DND-41 (cell line): Measurements from ENCODE around the gene MERTK.

Source experiments
- EZH2 ChIP-seq: IDR thresholded peaks from 3 replicates; pipeline ENCODE4 v1.6.1; 2012; ENCODE audit warnings: borderline replicate concordance, low read depth, mild to moderate bottlenecking, moderate library complexity, low read length, inconsistent platforms; ENCODE audit not compliant: severe bottlenecking
- TF ChIP-seq, protein P1 (sequence below): IDR thresholded peaks from 2 replicates; pipeline ENCODE4 v1.5.1; 2012; ENCODE audit warnings: borderline replicate concordance, low read length, moderate library complexity, mild to moderate bottlenecking; ENCODE audit not compliant: poor library complexity, severe bottlenecking; ENCODE audit errors: extremely low read depth

DNA sequence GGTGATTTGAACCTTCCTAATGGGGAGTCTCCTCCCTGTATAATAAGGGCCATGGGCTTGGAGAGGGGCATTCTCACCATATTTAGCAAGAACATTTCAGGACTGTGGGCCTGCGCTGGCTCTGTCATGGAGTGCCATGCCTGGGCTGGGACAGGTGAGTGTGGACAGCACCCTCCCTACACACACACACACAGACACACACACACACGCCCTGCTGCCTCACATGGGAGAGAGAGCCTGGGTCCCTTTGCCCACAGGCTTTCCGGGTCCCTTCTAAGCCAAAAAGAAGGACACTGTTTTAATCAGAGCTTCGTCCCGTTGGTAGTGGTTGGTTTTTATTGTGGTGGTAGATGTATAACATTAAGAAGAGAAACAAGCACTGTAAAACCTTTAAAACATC lies 125.3 kb downstream of the MERTK start:
- TF ChIP-seq EZH2 = no peak
- TF ChIP-seq, protein P1, sequence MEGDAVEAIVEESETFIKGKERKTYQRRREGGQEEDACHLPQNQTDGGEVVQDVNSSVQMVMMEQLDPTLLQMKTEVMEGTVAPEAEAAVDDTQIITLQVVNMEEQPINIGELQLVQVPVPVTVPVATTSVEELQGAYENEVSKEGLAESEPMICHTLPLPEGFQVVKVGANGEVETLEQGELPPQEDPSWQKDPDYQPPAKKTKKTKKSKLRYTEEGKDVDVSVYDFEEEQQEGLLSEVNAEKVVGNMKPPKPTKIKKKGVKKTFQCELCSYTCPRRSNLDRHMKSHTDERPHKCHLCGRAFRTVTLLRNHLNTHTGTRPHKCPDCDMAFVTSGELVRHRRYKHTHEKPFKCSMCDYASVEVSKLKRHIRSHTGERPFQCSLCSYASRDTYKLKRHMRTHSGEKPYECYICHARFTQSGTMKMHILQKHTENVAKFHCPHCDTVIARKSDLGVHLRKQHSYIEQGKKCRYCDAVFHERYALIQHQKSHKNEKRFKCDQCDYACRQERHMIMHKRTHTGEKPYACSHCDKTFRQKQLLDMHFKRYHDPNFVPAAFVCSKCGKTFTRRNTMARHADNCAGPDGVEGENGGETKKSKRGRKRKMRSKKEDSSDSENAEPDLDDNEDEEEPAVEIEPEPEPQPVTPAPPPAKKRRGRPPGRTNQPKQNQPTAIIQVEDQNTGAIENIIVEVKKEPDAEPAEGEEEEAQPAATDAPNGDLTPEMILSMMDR = no peak
